GM12878 (cell line): ENCODE measurements around the gene EBF3. TPM values are rescaled to one million over a fixed set of nuclear protein-coding genes. Genes with fewer than 3 reads are reported as not detected.

Experiments
- ATAC-seq: fragments of 200-7000 bp; cut with Tn5 transposase; 3 replicates; pipeline ENCODE4 v1.9.1; 2020; ENCODE audit warnings: mild to moderate bottlenecking, moderate library complexity
- BruUV-seq: library from RNA; stranded (reverse); fragments of 400-500 nt; replicated peaks from 2 replicates; lab custom pipeline; 2021; lab: Mats Ljungman, UMichigan
- CTCF ChIA-PET: fragments of 300-600 bp; sonication (Branson Sonifier 250); formaldehyde crosslinking; extraction: SDS; loops from one replicate; lab custom pipeline; 2021; ENCODE audit warnings: inconsistent platforms; lab: Yijun Ruan, JAX
- POLR2A ChIA-PET: fragments of 350-600 bp; formaldehyde crosslinking; extraction: SDS; loops from one replicate; lab custom pipeline; 2021; ENCODE audit warnings: inconsistent platforms; lab: Charles Lee
- RAD21 ChIA-PET: fragments of 300-600 bp; sonication (Branson Sonifier 250); formaldehyde crosslinking; loops from one replicate; lab custom pipeline; 2023; ENCODE audit warnings: antibody characterized with exemption; ENCODE audit not compliant: unreplicated experiment; lab: Charles Lee
- SMC1A ChIA-PET: fragments of 300-600 bp; sonication (Branson Sonifier 250); formaldehyde crosslinking; loops from one replicate; lab custom pipeline; 2023; ENCODE audit not compliant: unreplicated experiment, uncharacterized antibody; lab: Charles Lee
- DNase-seq: peaks from one replicate; pipeline ENCODE4 v3.0.0-alpha.2; 2011; ENCODE audit warnings: low read depth, low spot score
- FAIRE-seq: peaks from 3 replicates; lab custom pipeline; 2011; peaks lifted over from hg19 to GRCh38; lab: Jason Lieb, UNC
- H2AFZ ChIP-seq: 2 replicates; pipeline ENCODE4 v1.6.0; 2011; ENCODE audit warnings: low read depth, low read length, control low read depth; ENCODE audit not compliant: control insufficient read depth
- H3K27ac ChIP-seq: 2 replicates; pipeline ENCODE4 v1.5.1; 2011; ENCODE audit warnings: control low read depth; ENCODE audit not compliant: control insufficient read depth, insufficient read depth
- H3K27me3 ChIP-seq, 2 experiments: replicated peaks in 1 of 2; 2 replicates each; pipeline versions ENCODE4 v1.6.0 to v1.6.1; 2011; ENCODE audit warnings: low read length in 1 of 2; ENCODE audit not compliant: control insufficient read depth in 2 of 2, insufficient read depth in 2 of 2
- H3K36me3 ChIP-seq, 2 experiments: 2 replicates each; pipeline ENCODE4 v1.5.1; 2011; ENCODE audit warnings: low read length in 1 of 2; ENCODE audit not compliant: control insufficient read depth in 2 of 2, insufficient read depth in 2 of 2
- H3K4me1 ChIP-seq: 2 replicates; pipeline ENCODE4 v1.6.1; 2011; ENCODE audit warnings: mild to moderate bottlenecking, low read length, moderate library complexity, mixed read lengths; ENCODE audit not compliant: control insufficient read depth, insufficient read depth
- H3K4me2 ChIP-seq: 2 replicates; pipeline ENCODE4 v1.6.0; 2011; ENCODE audit warnings: control low read depth; ENCODE audit not compliant: control insufficient read depth, insufficient read depth
- H3K4me3 ChIP-seq: fragments of 200-600 bp; sonication (generic); 2 replicates; pipeline ENCODE4 v1.5.1; 2016
- H3K79me2 ChIP-seq: 2 replicates; pipeline ENCODE4 v1.6.0; 2011; ENCODE audit warnings: low read length; ENCODE audit not compliant: control insufficient read depth, insufficient read depth
- H3K9ac ChIP-seq: 2 replicates; pipeline ENCODE4 v1.8.0; 2011; ENCODE audit warnings: low read length, control low read depth, mixed read lengths; ENCODE audit not compliant: control insufficient read depth, insufficient read depth
- H3K9me3 ChIP-seq: replicated peaks from 3 replicates; pipeline ENCODE4 v1.5.1; 2011; ENCODE audit warnings: mild to moderate bottlenecking, low read length; ENCODE audit not compliant: control insufficient read depth, insufficient read depth
- H4K20me1 ChIP-seq: 2 replicates; pipeline ENCODE4 v1.6.0; 2011; ENCODE audit not compliant: control insufficient read depth, insufficient read depth
- E4F1 ChIP-seq: fragments of 450-650 bp; IDR thresholded peaks from 2 replicates; pipeline ENCODE4 v1.6.1; 2018; ENCODE audit warnings: borderline replicate concordance, mild to moderate bottlenecking; ENCODE audit not compliant: partially characterized antibody
- HDAC6 ChIP-seq: fragments of 200-600 bp; sonication (generic); IDR thresholded peaks from one replicate; pipeline ENCODE4 v1.8.0; 2017; ENCODE audit warnings: antibody characterized with exemption; ENCODE audit not compliant: unreplicated experiment
- KDM1A ChIP-seq: fragments of 200-600 bp; sonication (generic); IDR thresholded peaks from 2 replicates; pipeline ENCODE4 v1.6.1; 2016; ENCODE audit warnings: borderline replicate concordance
- MAX ChIP-seq: IDR thresholded peaks from 2 replicates; pipeline ENCODE4 v1.6.1; 2012; ENCODE audit warnings: low read depth, low read length, improper control_type of control experiment
- MEF2B ChIP-seq: fragments of 450-650 bp; IDR thresholded peaks from 2 replicates; pipeline ENCODE4 v1.6.1; 2018; ENCODE audit warnings: mild to moderate bottlenecking, moderate library complexity; ENCODE audit not compliant: partially characterized antibody, poor library complexity, severe bottlenecking
- MXI1 ChIP-seq: fragments of 150-350 bp; IDR thresholded peaks from 2 replicates; pipeline ENCODE4 v1.6.1; 2011; ENCODE audit warnings: low read depth, mild to moderate bottlenecking, inconsistent platforms, low read length, improper control_type of control experiment
- MYC ChIP-seq: IDR thresholded peaks from 2 replicates; pipeline ENCODE4 v1.6.1; 2011; ENCODE audit warnings: mild to moderate bottlenecking, low read length, moderate library complexity, inconsistent platforms; ENCODE audit not compliant: insufficient read depth, insufficient replicate concordance, insufficient read length, severe bottlenecking
- NFIC ChIP-seq: IDR thresholded peaks from 2 replicates; pipeline ENCODE4 v1.6.1; 2012; ENCODE audit warnings: low read depth, mild to moderate bottlenecking, inconsistent platforms, low read length, moderate library complexity
- ZNF622 ChIP-seq: fragments of 450-650 bp; IDR thresholded peaks from 2 replicates; pipeline ENCODE4 v1.6.1; 2017; ENCODE audit warnings: mild to moderate bottlenecking, inconsistent platforms
- WGBS: methylation state at CpG from one replicate; pipeline ENCODE4 v1.1.6; 2016; ENCODE audit warnings: low lambda C conversion rate; ENCODE audit not compliant: insufficient replicate concordance, insufficient coverage; ENCODE audit errors: missing lambda C conversion rate; 5-methylcytosine and 5-hydroxymethylcytosine counted together
- in situ Hi-C: fragments of 300-500 bp; cut with MboI; formaldehyde crosslinking; loops from 9 replicates; pipeline ENCODE4 v1.14.3; 2018; ENCODE audit warnings: mixed read lengths
- intact Hi-C: fragments of 100-400 bp; cut with micrococcal nuclease; formaldehyde crosslinking; loops from one replicate; pipeline ENCODE4 v1.14.2; 2022; ENCODE audit not compliant: unreplicated experiment
- polyA plus RNA-seq, 11 experiments: library from polyadenylated mRNA; depleted of rRNA in 4 of 11; unstranded in 6 of 11; stranded (reverse) in 5 of 11; fragments of >200 nt; fragmentation: Nextera tagmentation in 4 of 11; fragmentation: Illumina TruSeq in 1 of 11; extraction: Ambion mirVana in 4 of 11; extraction: Trizol in 1 of 11; gene quantifications; 1 replicate in 1 of 11; 2 replicates in 10 of 11; pipeline versions ENCODE4 v1.2.1 to v1.2.3, GENCODE V29; 2011 to 2016; ENCODE audit warnings: inconsistent platforms in 2 of 11, missing spikeins in 2 of 11, low read depth in 1 of 11
- total RNA-seq, 4 experiments: library from RNA; depleted of rRNA in 3 of 4; stranded (reverse); fragments of >200 nt in 3 of 4; fragmentation: Illumina TruSeq in 1 of 4; extraction: Trizol in 1 of 4; gene quantifications; 2 replicates each; pipeline versions ENCODE4 v1.2.1 to v1.2.3, GENCODE V29; 2013 to 2021

Gene EBF3
- total and polyA plus RNA-seq, 10 of the 15 experiments (the other 5 are each of a cell fraction or from before 2014, with no cell fraction given), result not detected

GRCh38 chr10:129891806-129892205 lies 72.3 kb downstream of the EBF3 start:
- in situ Hi-C loops (no loop called here), intact Hi-C loops (no loop called here)
- RAD21 ChIA-PET, result no interaction called here

More at GRCh38 chr10:129891806-129892205, 72.3 kb downstream of the EBF3 start:
- no peaks in the 10 kb centered on the region for H4K20me1 ChIP-seq
- CTCF ChIA-PET, result interaction anchor here (2.2 kb wide), 1 partner anchor 236 kb away, joined by 9 read pairs; no protein-coding TSS in a partner anchor
- FAIRE-seq (no peak), ATAC-seq (no peak)
- no peaks in the 10 kb centered on the region for H3K27me3 ChIP-seq
- H3K4me3 ChIP-seq, result no peak overlapping the region
- H3K4me1 ChIP-seq, result no peaks in the 10 kb centered on the region
- no peaks in the 10 kb centered on the region for H3K79me2 ChIP-seq
- H2AFZ ChIP-seq, result no peak overlapping the region
- H3K36me3 ChIP-seq, result no peaks in the 10 kb centered on the region
- H3K27ac ChIP-seq, result no peak overlapping the region
- H3K9me3 ChIP-seq, result no peaks in the 10 kb centered on the region
- H3K4me2 ChIP-seq, result no peak overlapping the region
- no TSS peak for BruUV-seq
- POLR2A ChIA-PET, result no interaction called here
- no peak for TF ChIP-seq NFIC
- TF ChIP-seq MYC, result no peak
- no peak for TF ChIP-seq MEF2B
- TF ChIP-seq HDAC6, result no peak
- TF ChIP-seq MAX, result no peak
- TF ChIP-seq KDM1A, result no peak
- no peak for TF ChIP-seq E4F1
- no peak for TF ChIP-seq ZNF622
- no peak for TF ChIP-seq MXI1
- TF ChIP-seq, all 136 proteins: peak for 0
- H3K9ac ChIP-seq, result no peak overlapping the region
- SMC1A ChIA-PET, result no interaction called here
- WGBS, result 43% methylated on average over 13 of the region's 13 CpGs
- no peak for DNase-seq
